ENCODE data around the gene PDILT.
"Not testable (repeated sequence)": the region's sequence is repeated elsewhere in the genome, so short reads cannot be mapped to it uniquely, and the experiment has no call there.

PDILT gene

DNA sequence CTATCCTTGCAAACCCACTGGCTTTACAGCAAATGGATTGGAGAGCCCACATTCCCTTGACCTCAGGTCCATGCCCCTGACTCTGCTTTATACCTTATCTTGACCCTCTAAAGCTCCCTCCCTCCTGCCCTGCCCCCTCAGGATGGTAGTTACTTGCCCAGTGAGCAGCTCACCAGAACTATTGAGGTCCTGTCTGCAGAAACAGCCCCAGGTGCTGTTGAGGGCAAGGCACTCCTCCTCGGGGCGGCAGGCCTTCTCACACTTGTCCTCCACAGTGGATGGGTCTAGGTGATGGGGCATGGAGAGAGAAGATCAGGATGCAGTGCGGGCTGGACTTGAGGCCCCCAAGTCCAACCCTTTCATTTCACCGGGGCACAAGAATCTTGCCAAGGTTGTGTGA lies 81.8 kb downstream of the PDILT start:
- TF ChIP-seq, protein P1, sequence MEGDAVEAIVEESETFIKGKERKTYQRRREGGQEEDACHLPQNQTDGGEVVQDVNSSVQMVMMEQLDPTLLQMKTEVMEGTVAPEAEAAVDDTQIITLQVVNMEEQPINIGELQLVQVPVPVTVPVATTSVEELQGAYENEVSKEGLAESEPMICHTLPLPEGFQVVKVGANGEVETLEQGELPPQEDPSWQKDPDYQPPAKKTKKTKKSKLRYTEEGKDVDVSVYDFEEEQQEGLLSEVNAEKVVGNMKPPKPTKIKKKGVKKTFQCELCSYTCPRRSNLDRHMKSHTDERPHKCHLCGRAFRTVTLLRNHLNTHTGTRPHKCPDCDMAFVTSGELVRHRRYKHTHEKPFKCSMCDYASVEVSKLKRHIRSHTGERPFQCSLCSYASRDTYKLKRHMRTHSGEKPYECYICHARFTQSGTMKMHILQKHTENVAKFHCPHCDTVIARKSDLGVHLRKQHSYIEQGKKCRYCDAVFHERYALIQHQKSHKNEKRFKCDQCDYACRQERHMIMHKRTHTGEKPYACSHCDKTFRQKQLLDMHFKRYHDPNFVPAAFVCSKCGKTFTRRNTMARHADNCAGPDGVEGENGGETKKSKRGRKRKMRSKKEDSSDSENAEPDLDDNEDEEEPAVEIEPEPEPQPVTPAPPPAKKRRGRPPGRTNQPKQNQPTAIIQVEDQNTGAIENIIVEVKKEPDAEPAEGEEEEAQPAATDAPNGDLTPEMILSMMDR (IDR thresholded peaks at IDR 0.05) = no peak
- no peak overlapping the region for H3K4me3 ChIP-seq
- DNase-seq (ENCODE audit: low spot score) = no peak
- no peak overlapping the region for H3K27ac ChIP-seq

DNA sequence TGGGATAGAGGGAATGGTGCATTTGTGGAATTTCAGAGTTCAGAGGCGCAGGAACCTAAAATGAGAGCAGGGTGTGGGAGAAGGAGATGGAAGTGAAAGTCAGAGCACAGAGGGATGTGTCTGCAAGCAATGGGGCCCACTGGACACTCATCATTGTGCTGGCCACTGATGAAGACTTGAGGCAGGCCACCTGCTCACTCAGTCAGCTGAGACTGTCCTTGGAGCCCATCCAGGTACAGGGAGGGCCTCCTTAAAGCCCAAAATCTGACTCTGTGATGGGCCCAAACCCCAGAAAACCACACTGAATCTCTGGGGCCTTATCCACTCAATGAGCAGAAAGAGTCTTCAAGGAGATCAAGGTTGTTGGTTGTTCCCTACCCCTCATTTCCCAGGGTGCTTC lies 82.9 kb downstream of the PDILT start:
- Histone ChIP-seq H3K27ac (no peak overlapping the region), H3K4me3 (no peak overlapping the region)
- DNase-seq (ENCODE audit: low spot score) = no peak
- TF ChIP-seq, protein P1 (IDR thresholded peaks at IDR 0.05) = no peak

DNA sequence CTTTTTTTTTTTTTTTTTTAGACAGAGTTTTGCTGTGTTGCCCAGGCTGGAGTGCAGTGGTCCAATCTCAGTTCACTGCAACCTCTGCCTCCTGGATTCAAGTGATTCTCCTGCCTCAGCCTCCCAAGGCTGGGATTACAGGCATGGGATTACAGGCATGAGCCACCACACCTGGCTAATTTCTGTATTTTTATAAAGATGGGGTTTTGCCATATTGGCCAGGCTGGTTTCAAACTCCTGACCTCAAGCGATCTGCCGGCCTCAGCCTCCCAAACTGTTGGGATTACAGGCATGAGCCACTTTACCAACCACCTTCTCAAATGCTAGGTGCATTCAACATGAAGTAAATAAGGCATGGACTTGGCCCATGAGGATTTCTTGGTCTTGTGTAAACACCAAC lies 83.5 kb downstream of the PDILT start:
- H3K27ac ChIP-seq; DNase-seq (ENCODE audit: low spot score); H3K4me3 ChIP-seq: not testable (repeated sequence)

DNA sequence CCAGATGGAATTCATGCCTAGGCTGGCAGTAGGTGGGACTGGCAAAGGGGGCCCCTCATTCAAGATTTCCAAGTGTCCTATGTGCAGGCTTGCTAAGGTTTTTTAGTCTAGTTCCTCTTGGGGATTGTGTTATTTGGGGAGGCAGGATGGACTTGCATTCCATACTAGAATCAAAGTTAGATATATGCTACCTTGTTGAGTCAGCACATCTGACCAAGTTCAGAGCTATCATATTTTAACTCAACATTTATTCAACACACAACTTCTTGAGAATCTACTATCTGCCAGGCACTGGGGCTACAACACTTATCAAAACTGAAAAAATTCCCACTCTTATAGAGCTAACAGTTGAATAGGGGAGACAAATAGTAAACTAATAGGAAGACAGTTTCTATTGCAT lies 83.9 kb downstream of the PDILT start:
- Histone ChIP-seq H3K27ac (no peak overlapping the region), H3K4me3 (no peak overlapping the region)
- no peak for DNase-seq (ENCODE audit: low spot score)
- TF ChIP-seq, protein P1 (IDR thresholded peaks at IDR 0.05) = no peak

DNA sequence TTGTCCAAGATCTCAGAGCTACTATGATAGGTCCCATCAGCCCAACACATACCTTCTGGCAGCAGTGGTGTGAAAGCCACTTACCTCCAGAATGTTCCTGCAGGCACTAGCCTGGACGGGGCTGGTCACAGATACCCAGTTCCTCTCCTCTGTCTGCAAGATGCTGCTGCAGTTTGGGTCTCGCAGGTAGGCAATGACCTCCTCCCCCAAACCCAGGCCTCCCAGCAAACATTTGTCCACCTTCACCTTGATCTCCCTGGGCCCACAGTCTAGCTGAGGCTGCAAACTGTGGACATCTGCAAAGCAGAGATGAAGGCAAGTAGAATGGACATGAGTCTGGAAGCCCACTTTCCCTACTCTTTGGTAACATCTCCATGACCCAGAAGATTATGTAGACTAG lies 84.4 kb downstream of the PDILT start:
- H3K27ac ChIP-seq = no peak overlapping the region
- H3K4me3 ChIP-seq = no peak overlapping the region
- no peak for DNase-seq (ENCODE audit: low spot score)
- TF ChIP-seq, protein P1 (IDR thresholded peaks at IDR 0.05) = no peak

DNA sequence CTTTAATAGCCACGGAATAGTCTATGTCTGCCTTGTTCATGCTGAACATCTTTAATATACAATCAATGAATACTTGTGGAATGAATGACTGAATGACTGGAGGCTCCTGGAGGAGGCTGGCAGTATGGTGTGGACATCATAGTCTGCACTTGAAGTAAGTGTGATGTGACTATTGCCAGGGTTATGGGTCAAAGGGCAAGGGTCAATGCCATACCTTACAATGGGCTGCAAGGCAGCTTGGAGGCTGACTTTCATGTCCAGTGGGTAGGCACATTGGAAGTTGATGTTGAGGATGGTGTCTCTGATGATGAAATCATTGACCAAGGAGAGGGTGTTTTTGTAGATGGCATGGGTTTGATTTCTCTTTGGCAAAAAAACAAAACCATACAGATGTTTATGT lies 85.1 kb downstream of the PDILT start:
- no peak overlapping the region for H3K4me3 ChIP-seq
- TF ChIP-seq, protein P1 (IDR thresholded peaks at IDR 0.05) = no peak
- DNase-seq (ENCODE audit: low spot score) = no peak
- H3K27ac ChIP-seq = no peak overlapping the region

DNA sequence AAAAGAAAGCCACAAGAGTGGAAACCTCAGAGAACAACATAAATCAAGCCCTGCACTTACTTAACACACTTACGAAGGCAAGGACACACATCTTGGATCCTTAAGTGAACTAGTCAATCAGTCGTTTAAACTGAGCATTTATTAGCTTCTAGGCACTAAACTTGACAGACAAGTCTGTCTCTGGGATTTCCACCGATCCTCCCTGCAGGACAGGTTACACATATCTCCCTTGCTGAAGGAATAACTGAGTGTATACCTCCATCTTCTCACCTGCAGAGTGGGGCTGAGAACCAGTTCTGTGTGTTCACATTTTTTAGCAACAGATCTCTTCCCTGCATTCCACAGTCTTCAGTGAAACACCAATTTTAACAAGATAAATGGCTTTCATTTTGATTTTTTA lies 86.1 kb downstream of the PDILT start:
- no peak overlapping the region for H3K4me3 ChIP-seq
- H3K27ac ChIP-seq = no peak overlapping the region
- no peak for DNase-seq (ENCODE audit: low spot score)
- TF ChIP-seq, protein P1 (IDR thresholded peaks at IDR 0.05) = no peak

DNA sequence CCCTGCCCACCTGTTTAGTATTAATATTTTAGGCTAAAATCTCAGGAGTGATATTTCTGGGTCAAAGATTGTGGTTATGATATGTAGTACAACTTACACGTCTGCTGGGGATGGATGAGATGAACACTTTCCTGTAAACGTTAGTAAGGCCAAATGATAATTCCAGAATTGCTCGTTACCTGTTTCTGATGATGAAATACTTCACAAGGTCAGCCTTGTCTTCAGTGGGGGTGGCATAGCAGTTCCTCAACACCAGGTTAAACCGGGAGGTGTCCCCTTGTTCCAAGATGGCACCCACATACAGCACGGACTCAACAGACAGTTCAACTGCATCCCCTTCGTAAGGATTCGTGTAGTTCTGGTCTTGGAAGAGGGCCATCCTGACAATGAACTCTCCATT lies 86.5 kb downstream of the PDILT start:
- DNase-seq (ENCODE audit: low spot score) = no peak
- TF ChIP-seq, protein P1 (IDR thresholded peaks at IDR 0.05) = no peak
- H3K4me3 ChIP-seq = no peak overlapping the region
- H3K27ac ChIP-seq = no peak overlapping the region

Data from coronary artery (tissue), 2 donors.